Breast epithelium (tissue), 4 donors: Measurements from ENCODE around the gene IL36B. TPM values are rescaled to one million over a fixed set of nuclear protein-coding genes. Genes with fewer than 3 reads are reported as not detected.

Experiments
- DNase-seq, 2 donors: peaks; one replicate each; pipeline ENCODE4 v3.0.0-alpha.2; 2019; ENCODE audit warnings: low spot score in 2 of 2
- H3K27ac ChIP-seq, 2 donors: fragments of 200-600 bp; sonication (generic) in 1 of 2; one replicate each; pipeline ENCODE4 v1.5.1; 2016 to 2019; ENCODE audit warnings: mild to moderate bottlenecking in 1 of 2
- H3K27me3 ChIP-seq, 2 donors: fragments of 200-600 bp; sonication (generic) in 1 of 2; one replicate each; pipeline versions ENCODE4 v1.5.1 to v1.6.0; 2017 to 2019; ENCODE audit warnings: control low read depth in 1 of 2, mild to moderate bottlenecking in 1 of 2
- H3K36me3 ChIP-seq: fragments of 200-600 bp; one replicate; pipeline ENCODE4 v1.5.1; 2019
- H3K4me1 ChIP-seq, 2 donors: fragments of 200-600 bp; sonication (generic); one replicate each; pipeline ENCODE4 v1.5.1; 2016 to 2019; ENCODE audit warnings: control low read depth in 1 of 2
- H3K4me3 ChIP-seq, 3 donors: fragments of 200-600 bp; sonication (generic); 1 replicate in 2 of 3; 2 replicates in 1 of 3; pipeline ENCODE4 v1.5.1; 2016 to 2019; ENCODE audit warnings: mild to moderate bottlenecking in 3 of 3, moderate library complexity in 2 of 3
- H3K9me3 ChIP-seq, 2 donors: fragments of 200-600 bp; sonication (generic) in 1 of 2; one replicate each; pipeline ENCODE4 v1.5.1; 2016 to 2019; ENCODE audit warnings: control low read depth in 1 of 2
- CTCF ChIP-seq, 3 donors: fragments of 450-650 bp; IDR thresholded peaks; one replicate each; pipeline ENCODE4 v1.5.1; 2016 to 2017; ENCODE audit warnings: antibody characterized with exemption in 3 of 3, mild to moderate bottlenecking in 3 of 3, moderate library complexity in 3 of 3
- POLR2A ChIP-seq: fragments of 450-650 bp; IDR thresholded peaks from one replicate; pipeline ENCODE4 v1.6.1; 2016; ENCODE audit warnings: antibody characterized with exemption, mild to moderate bottlenecking, moderate library complexity
- POLR2AphosphoS5 ChIP-seq, 3 donors: sonication (generic); formaldehyde crosslinking; IDR thresholded peaks; one replicate each; pipeline ENCODE4 v1.6.1; 2017; ENCODE audit warnings: antibody characterized with exemption in 3 of 3
- intact Hi-C: fragments of 100-400 bp; cut with DNase I; formaldehyde crosslinking; loops from one replicate; pipeline ENCODE4 v1.15.1; 2023; ENCODE audit warnings: low total_unique reads
- total RNA-seq, 3 donors: library from RNA; depleted of rRNA; stranded (reverse); fragments of >200 nt; gene quantifications; one replicate each; pipeline ENCODE4 v1.1.0, GENCODE V29; 2016

The IL36B gene
- total RNA-seq, 3 donors from 2014 or later, result not detected

- no peaks in the 10 kb centered on the region for H3K36me3 ChIP-seq
Observed at GRCh38 chr2:113011108-113011507, 41.6 kb downstream of the IL36B start.

GRCh38 chr2:113010088-113010487 is 42.6 kb downstream of the IL36B start:
- intact Hi-C loops, result no loop called here
- no peak overlapping the region for H3K27ac ChIP-seq
- H3K4me1 ChIP-seq, result no peaks in the 10 kb centered on the region
- H3K4me3 ChIP-seq, result no peak overlapping the region
- TF ChIP-seq POLR2A, result no peak
- no peak for TF ChIP-seq POLR2AphosphoS5 (IDR thresholded peaks at IDR 0.05)
- no peaks in the 10 kb centered on the region for H3K36me3 ChIP-seq
- DNase-seq, result no peak
- no peaks in the 10 kb centered on the region for H3K27me3 ChIP-seq
- no peaks in the 10 kb centered on the region for H3K9me3 ChIP-seq

More at GRCh38 chr2:113011108-113011507, 41.6 kb downstream of the IL36B start:
- no peak overlapping the region for H3K27ac ChIP-seq
- intact Hi-C loops, result no loop called here
- TF ChIP-seq POLR2AphosphoS5 (IDR thresholded peaks at IDR 0.05), result no peak
- TF ChIP-seq CTCF (IDR thresholded peaks at IDR 0.05), result no peak
- TF ChIP-seq POLR2A, result no peak
- H3K9me3 ChIP-seq, result no peaks in the 10 kb centered on the region
- H3K4me1 ChIP-seq, result no peaks in the 10 kb centered on the region
- no peak overlapping the region for H3K4me3 ChIP-seq
- no peak for DNase-seq
- H3K27me3 ChIP-seq, result no peaks in the 10 kb centered on the region

- H3K27me3 ChIP-seq, result no peaks in the 10 kb centered on the region
- DNase-seq, result no peak
- no peaks in the 10 kb centered on the region for H3K36me3 ChIP-seq
- TF ChIP-seq POLR2A (no peak), POLR2AphosphoS5 (IDR thresholded peaks at IDR 0.05) (no peak), CTCF (IDR thresholded peaks at IDR 0.05) (no peak)
- no peak overlapping the region for H3K4me3 ChIP-seq
- no peaks in the 10 kb centered on the region for H3K9me3 ChIP-seq
- intact Hi-C loops, result no loop called here
- H3K27ac ChIP-seq, result no peak overlapping the region
- H3K4me1 ChIP-seq, result no peaks in the 10 kb centered on the region
Observed at GRCh38 chr2:113009622-113010021, 43.0 kb downstream of the IL36B start.

- H3K9me3 ChIP-seq, result no peaks in the 10 kb centered on the region
- no peak for DNase-seq
- no peaks in the 10 kb centered on the region for H3K36me3 ChIP-seq
- intact Hi-C loops, result no loop called here
- no peaks in the 10 kb centered on the region for H3K27me3 ChIP-seq
- no peaks in the 10 kb centered on the region for H3K4me1 ChIP-seq
- TF ChIP-seq CTCF (IDR thresholded peaks at IDR 0.05) (no peak), POLR2AphosphoS5 (IDR thresholded peaks at IDR 0.05) (no peak), POLR2A (no peak)
- H3K27ac ChIP-seq, result no peak overlapping the region
- H3K4me3 ChIP-seq, result no peak overlapping the region
Observed at GRCh38 chr2:113007250-113007649, 45.4 kb downstream of the IL36B start.

- H3K9me3 ChIP-seq, result peaks cover 0 to 7% of the 10 kb centered on the region in 2 donors
- TF ChIP-seq POLR2AphosphoS5 (IDR thresholded peaks at IDR 0.05), result no peak
- TF ChIP-seq POLR2A, result no peak
- TF ChIP-seq CTCF (IDR thresholded peaks at IDR 0.05), result no peak
- H3K27ac ChIP-seq, result no peak within 1 kb of the TSS
- no peaks in the 10 kb centered on the region for H3K4me1 ChIP-seq
- H3K36me3 ChIP-seq, result no peaks in the 10 kb centered on the region
- H3K27me3 ChIP-seq, result no peaks in the 10 kb centered on the region
- intact Hi-C loops, result no loop called here
- no peak for DNase-seq
- no peak within 1 kb of the TSS for H3K4me3 ChIP-seq
Observed at GRCh38 chr2:113005030-113005509, 47.6 kb downstream of the IL36B start, which contains the start of gene IL36A. Gene IL36A, plus strand, starts transcription at chr2:113005459. Its CDS starts 413 bp downstream, at chr2:113005872.

GRCh38 chr2:113002677-113003076 is 50.0 kb downstream of the IL36B start:
- intact Hi-C loops, result no loop called here
- H3K27ac ChIP-seq, result no peak overlapping the region
- DNase-seq, result no peak

More at GRCh38 chr2:113002677-113003076, 50.0 kb downstream of the IL36B start:
- TF ChIP-seq CTCF (IDR thresholded peaks at IDR 0.05) (no peak), POLR2AphosphoS5 (IDR thresholded peaks at IDR 0.05) (no peak), POLR2A (no peak)
- H3K4me1 ChIP-seq, result no peaks in the 10 kb centered on the region
- H3K4me3 ChIP-seq, result no peak overlapping the region
- H3K9me3 ChIP-seq, result peaks cover 0 to 17% of the 10 kb centered on the region in 2 donors
- H3K27me3 ChIP-seq, result no peaks in the 10 kb centered on the region
- H3K36me3 ChIP-seq, result no peaks in the 10 kb centered on the region
